GM10248 (cell line): Measurements from ENCODE around the gene CPOX.
A peak's percentile ranks its signal among the peaks of the same experiment; 100 is the strongest.
"Not testable (repeated sequence)": the region's sequence is repeated elsewhere in the genome, so short reads cannot be mapped to it uniquely, and the experiment has no call there.

Experiments used
- CTCF ChIA-PET: fragments of 300-600 bp; sonication (Branson Sonifier 250); formaldehyde crosslinking; extraction: SDS; loops from one replicate; lab custom pipeline; 2021; ENCODE audit warnings: antibody characterized with exemption; lab: Yijun Ruan, JAX
- POLR2A ChIA-PET: fragments of 350-650 bp; sonication (Branson Sonifier 250); formaldehyde crosslinking; extraction: SDS; loops from one replicate; lab custom pipeline; 2020; ENCODE audit warnings: antibody characterized with exemption; lab: Yijun Ruan, JAX
- DNase-seq: peaks from one replicate; pipeline ENCODE4 v3.0.0; 2012; ENCODE audit errors: extremely low spot score
- TF ChIP-seq, protein P1 (sequence below): IDR thresholded peaks from 2 replicates; pipeline ENCODE4 v1.5.1; 2012; ENCODE audit warnings: mild to moderate bottlenecking, low read depth; ENCODE audit errors: extremely low read depth, missing control alignments, control extremely low read depth

CPOX gene

GRCh38 chr3:98593046-98593936 lies at the start of gene CPOX:
Gene CPOX (minus strand): TSS chr3:98593611. CDS start chr3:98593504, 107 bp downstream.
- ChIA-PET POLR2A (interaction anchor here (0.7 to 1.6 kb wide), 5 partner anchors 12 to 398 kb away, joined by 3 to 10 read pairs (median 4); no protein-coding TSS in a partner anchor), CTCF (interaction anchor here (0.7 to 16.7 kb wide), 15 partner anchors 9 to 221 kb away, joined by 3 to 269 read pairs (median 3); no protein-coding TSS in a partner anchor)
- DNase-seq = peak; percentile 90
- TF ChIP-seq, protein P1, sequence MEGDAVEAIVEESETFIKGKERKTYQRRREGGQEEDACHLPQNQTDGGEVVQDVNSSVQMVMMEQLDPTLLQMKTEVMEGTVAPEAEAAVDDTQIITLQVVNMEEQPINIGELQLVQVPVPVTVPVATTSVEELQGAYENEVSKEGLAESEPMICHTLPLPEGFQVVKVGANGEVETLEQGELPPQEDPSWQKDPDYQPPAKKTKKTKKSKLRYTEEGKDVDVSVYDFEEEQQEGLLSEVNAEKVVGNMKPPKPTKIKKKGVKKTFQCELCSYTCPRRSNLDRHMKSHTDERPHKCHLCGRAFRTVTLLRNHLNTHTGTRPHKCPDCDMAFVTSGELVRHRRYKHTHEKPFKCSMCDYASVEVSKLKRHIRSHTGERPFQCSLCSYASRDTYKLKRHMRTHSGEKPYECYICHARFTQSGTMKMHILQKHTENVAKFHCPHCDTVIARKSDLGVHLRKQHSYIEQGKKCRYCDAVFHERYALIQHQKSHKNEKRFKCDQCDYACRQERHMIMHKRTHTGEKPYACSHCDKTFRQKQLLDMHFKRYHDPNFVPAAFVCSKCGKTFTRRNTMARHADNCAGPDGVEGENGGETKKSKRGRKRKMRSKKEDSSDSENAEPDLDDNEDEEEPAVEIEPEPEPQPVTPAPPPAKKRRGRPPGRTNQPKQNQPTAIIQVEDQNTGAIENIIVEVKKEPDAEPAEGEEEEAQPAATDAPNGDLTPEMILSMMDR = no peak

- DNase-seq, POLR2A ChIA-PET: not testable (repeated sequence)
- CTCF ChIA-PET = interaction anchor here (1.3 to 3.3 kb wide), 7 partner anchors 8 to 173 kb away, joined by 3 to 16 read pairs (median 8); no protein-coding TSS in a partner anchor
Measured at GRCh38 chr3:98642769-98643168, 49.4 kb upstream of the CPOX start.

DNA sequence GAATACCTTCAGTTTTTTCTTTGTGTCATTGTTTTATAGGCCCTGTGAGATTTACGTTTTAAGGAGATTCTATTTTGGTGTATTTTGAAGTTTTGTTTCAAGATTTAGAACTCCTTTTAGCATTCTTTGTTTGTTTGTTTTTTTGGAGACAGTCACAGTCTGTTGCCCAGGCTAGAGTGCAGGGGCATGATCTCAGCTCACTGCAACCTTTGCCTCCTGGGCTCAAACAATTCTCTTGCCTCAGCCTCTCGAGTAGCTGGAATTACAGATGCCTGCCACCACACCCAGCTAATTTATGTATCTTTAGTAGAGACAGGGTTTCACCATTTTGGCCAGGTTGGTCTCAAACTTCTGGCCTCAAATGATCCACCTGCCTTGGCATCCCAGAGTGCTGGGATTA lies 48.3 kb upstream of the CPOX start:
- POLR2A ChIA-PET, DNase-seq: not testable (repeated sequence)
- CTCF ChIA-PET = interaction anchor here (1.0 to 3.3 kb wide), 8 partner anchors 9 to 175 kb away, joined by 3 to 16 read pairs (median 8); no protein-coding TSS in a partner anchor

DNA sequence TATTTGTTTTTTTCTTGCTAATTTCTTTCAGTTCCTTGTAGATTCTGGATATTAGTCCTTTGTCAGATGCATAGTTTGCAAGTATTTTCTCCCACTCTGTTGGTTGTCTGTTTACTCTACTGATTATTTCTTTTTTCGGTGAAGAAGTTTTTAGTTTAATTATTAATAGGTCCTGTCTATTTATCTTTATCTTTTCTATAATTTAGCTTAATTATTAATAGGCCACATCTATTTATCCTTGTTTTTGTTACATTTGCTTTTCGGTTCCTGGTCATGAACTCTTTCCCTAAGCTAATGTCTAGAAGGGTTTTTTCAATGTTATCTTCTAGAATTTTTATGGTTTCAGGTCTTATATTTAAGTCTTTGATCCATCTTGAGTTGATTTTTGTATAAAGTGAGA lies 45.1 kb upstream of the CPOX start:
- CTCF ChIA-PET, DNase-seq, POLR2A ChIA-PET: not testable (repeated sequence)

- CTCF ChIA-PET = interaction anchor here (1.2 to 5.5 kb wide), 7 partner anchors 9 to 28 kb away, joined by 3 to 40 read pairs (median 5); no protein-coding TSS in a partner anchor
- TF ChIP-seq, protein P1 = no peak
- POLR2A ChIA-PET = no interaction called here
- no peak for DNase-seq
Measured at GRCh38 chr3:98630416-98630815, 37.0 kb upstream of the CPOX start.

DNA sequence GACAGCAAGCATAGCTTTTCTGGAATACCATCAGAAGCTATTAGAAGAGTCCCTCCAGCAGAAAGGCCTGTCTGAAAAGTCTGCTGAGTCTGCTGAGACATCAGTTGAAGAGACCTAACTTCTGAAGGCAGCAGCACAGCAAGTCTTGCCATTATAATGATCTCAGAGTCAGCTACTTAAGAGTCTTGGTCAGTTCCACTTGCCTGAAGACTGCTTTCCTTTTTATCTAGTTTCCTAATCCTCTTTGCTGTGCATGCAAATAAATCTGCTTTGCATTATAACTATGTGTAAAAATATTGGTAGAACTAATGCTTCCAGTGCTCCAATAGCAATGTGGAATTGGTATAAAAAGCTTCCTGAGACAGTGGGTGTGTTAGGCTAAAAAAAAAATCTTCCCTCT lies 34.9 kb upstream of the CPOX start:
- ChIA-PET CTCF (interaction anchor here (0.9 to 5.5 kb wide), 7 partner anchors 9 to 26 kb away, joined by 3 to 40 read pairs (median 5); no protein-coding TSS in a partner anchor), POLR2A (no interaction called here)
- TF ChIP-seq, protein P1 = no peak
- no peak for DNase-seq

GRCh38 chr3:98626151-98626550 lies 32.7 kb upstream of the CPOX start:
- ChIA-PET CTCF (interaction anchor here (2.1 to 5.5 kb wide), 4 partner anchors 8 to 24 kb away, joined by 5 to 40 read pairs (median 14); no protein-coding TSS in a partner anchor), POLR2A (no interaction called here)
- no peak for DNase-seq
- TF ChIP-seq, protein P1 = no peak
